HG02981 (cell line): ENCODE results near the gene SLC22A14.
"Not testable (repeated sequence)": the region's sequence is repeated elsewhere in the genome, so short reads cannot be mapped to it uniquely, and the experiment has no call there.

ENCODE experiments used
- ATAC-seq: cut with Tn5 transposase; IDR thresholded peaks from one replicate; pipeline ENCODE4 v1.9.1; 2021; ENCODE audit warnings: mild to moderate bottlenecking, moderate library complexity; ENCODE audit not compliant: unreplicated experiment

The SLC22A14 gene, protein sequence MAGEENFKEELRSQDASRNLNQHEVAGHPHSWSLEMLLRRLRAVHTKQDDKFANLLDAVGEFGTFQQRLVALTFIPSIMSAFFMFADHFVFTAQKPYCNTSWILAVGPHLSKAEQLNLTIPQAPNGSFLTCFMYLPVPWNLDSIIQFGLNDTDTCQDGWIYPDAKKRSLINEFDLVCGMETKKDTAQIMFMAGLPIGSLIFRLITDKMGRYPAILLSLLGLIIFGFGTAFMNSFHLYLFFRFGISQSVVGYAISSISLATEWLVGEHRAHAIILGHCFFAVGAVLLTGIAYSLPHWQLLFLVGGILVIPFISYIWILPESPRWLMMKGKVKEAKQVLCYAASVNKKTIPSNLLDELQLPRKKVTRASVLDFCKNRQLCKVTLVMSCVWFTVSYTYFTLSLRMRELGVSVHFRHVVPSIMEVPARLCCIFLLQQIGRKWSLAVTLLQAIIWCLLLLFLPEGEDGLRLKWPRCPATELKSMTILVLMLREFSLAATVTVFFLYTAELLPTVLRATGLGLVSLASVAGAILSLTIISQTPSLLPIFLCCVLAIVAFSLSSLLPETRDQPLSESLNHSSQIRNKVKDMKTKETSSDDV

DNA sequence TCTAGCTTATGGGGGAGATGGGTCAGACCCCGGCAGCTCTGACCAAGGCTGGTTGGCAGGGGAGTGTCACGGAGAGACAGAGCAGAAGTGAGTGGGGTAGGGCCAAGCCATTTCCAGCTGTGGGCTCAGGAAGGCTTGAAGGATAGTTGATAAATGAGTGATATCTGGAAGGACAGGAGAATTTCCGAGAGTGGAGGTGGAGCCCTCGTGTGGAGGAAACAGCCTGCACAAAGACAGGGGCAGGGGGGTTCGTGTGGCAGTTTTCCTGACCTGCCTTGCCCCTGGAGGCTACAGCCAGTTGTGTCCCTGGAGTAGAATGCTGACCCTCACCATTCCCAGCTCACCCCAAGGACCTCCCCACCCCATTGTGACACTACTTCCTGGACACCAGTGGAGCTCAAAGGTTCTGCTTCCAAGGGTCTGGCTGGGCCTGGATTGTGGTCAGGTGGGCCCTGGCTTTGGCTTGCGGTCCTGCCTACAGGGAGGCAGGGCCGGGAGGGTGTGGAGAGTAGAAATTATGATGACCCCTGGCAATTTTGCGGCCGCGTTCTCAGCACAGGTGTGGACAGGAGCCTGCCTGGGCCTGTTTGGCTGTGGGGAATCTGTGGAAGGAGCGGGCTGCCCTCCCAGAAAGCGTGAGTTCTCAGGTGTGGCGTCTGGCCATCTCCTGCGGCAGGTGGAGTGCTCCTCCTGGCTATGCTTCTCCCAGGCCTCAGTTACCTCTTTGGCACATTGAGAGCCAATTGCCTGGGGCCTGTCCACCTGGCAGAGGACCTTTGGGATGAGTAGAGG lies at the start of gene SLC22A14:
Gene SLC22A14, plus strand, starts transcription at position 400 of the 792 bp plus-strand sequence. CDS start 23,733 bp downstream, outside the sequence.
- no peak for ATAC-seq

GRCh38 chr3:38232701-38233100 lies 49.4 kb upstream of the SLC22A14 start:
- ATAC-seq: no peak

DNA sequence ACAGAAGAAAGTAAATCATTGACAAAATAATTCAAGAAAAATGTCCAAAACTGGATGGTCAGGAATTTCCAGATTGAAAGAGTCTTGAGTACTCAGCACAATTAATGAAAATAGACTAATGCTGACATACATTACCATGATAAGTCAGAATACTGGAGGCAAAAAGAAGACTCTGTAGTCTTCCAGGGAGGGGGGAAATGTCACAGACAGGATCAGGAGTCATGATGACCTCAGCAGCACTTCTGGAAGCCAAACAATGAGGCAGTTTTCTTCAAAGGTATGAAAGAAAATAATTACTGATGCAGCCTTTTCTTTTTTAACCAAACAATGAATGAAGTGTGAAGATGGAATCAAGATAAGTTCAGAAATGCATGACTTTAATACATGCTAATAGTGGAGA lies 46.6 kb upstream of the SLC22A14 start:
- no peak for ATAC-seq

GRCh38 chr3:38238416-38239008 lies 43.6 kb upstream of the SLC22A14 start:
- ATAC-seq: no peak

- not testable (repeated sequence) for ATAC-seq
These were observed 39.3 kb upstream of the SLC22A14 start for GRCh38 chr3:38242812-38243211.

GRCh38 chr3:38245930-38246329 lies 36.2 kb upstream of the SLC22A14 start:
- ATAC-seq: no peak

- ATAC-seq: no peak
These were observed 34.6 kb upstream of the SLC22A14 start for GRCh38 chr3:38247366-38248035.

DNA sequence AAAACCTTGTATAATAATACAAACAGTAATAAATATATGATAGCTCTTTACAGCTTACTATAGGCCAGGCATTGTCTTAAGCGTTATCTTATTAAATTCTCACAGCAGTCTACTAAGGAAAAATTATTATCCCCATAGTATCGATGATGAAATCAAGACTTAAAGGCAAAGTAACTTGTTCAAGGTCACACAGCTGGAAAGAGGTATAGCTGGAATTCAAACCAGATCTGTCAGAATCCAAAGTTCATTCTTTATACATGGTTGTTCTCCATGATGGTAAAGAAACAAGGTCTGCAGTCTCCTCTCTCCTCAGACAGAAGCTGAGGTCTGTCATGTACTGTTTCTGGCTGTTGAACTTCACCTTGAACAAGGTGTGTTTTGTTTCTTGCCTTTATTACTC lies 31.9 kb upstream of the SLC22A14 start:
- no peak for ATAC-seq

- ATAC-seq: no peak
These were observed 30.9 kb upstream of the SLC22A14 start for GRCh38 chr3:38251197-38251596.

GRCh38 chr3:38253704-38254103 lies 28.4 kb upstream of the SLC22A14 start:
- no peak for ATAC-seq

DNA sequence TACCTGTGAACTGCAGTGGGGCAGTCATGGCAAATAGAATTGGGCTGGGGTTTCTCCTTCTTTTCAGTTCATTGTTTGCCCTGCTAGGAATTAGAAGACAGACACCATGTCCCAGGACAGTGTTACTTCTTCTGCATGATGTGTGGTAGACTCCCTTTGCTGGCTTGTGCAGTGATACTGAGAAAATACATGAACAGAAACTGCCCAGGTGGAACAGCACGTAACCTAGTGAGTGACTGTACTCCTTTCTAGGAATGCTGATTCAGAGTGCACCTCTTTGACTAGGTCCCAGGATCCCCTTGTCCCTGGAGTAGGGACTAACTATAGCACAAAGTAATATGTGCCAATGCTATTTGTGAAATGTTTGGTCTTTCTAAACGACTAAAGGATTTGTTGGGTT lies 27.2 kb upstream of the SLC22A14 start:
- ATAC-seq: no peak

- ATAC-seq: no peak
These were observed 26.5 kb upstream of the SLC22A14 start for GRCh38 chr3:38255627-38256026.

GRCh38 chr3:38257583-38257982 lies 24.5 kb upstream of the SLC22A14 start:
- ATAC-seq: no peak

DNA sequence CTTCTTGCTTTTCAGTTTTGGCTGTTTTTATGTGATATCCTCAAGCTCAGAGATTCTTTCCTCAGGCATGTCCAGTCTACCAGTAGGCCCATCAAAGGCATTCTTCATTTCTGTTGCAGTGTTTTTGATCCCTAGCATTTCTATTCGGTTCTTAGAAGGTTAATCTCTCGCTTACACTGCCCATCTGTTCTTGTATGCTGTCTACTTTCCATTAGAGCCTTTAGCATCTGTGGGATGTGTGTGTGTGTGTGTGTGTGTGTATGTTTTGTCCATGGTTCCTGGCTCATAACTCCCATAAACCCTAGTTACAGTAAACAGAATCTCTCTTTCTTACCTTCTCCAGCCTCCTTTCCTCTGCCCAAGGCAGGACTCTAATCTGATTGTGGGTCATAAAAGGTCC lies 21.6 kb upstream of the SLC22A14 start:
- no peak for ATAC-seq

- ATAC-seq: no peak
These were observed 17.7 kb upstream of the SLC22A14 start for GRCh38 chr3:38264353-38264771.

DNA sequence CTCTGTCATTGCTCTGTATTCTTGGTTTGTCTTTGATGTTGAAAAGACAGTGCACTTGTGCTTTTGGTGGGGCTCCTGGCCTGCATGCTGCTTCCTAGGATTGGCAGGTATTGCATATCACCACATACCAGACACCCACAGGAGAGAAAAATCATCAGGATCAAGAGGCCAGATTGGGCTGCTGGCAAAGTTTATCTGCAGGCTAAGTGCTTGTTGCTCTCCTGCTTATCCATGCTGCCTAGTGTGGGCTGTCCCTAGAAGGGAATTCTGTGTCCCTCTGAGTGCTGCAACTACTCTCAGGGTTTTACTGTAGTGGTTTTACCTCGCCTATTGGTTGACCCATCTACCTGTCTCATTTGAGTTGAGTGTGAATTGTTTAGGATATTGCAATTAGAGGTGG lies 17.3 kb upstream of the SLC22A14 start:
- ATAC-seq: no peak

DNA sequence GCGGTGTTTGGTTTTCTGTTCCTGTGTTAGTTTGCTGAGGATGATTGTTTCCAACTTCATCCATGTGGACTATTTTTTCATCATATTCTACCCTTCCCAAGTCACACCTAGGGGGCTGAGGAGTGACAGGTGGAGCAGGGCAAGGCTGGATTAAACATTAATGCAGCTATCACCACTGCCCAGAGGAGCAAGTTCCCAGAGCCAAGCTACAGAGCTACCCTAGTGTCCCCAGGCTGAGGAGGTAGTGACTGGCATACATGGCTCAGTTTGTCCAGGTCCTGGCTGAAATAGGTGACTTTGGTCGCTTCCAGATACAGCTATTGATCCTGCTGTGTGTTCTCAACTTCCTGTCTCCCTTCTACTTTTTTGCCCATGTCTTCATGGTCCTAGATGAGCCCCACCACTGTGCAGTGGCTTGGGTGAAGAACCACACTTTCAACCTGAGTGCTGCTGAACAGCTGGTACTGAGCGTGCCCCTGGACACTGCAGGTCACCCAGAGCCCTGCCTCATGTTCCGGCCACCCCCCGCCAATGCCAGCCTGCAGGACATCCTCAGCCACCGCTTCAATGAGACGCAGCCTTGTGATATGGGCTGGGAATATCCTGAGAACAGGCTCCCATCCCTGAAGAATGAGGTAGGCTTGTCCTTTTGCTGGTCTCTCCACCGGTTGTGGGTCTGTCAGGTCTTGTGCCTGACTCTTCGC lies 16.3 kb upstream of the SLC22A14 start, which contains the start of gene SLC22A13:
Gene SLC22A13, plus strand, starts transcription at position 209 of the 704 bp plus-strand sequence. Its CDS starts 49 bp downstream, at position 258.
- ATAC-seq: no peak

GRCh38 chr3:38266810-38267209 lies 15.3 kb upstream of the SLC22A14 start:
- no peak for ATAC-seq

DNA sequence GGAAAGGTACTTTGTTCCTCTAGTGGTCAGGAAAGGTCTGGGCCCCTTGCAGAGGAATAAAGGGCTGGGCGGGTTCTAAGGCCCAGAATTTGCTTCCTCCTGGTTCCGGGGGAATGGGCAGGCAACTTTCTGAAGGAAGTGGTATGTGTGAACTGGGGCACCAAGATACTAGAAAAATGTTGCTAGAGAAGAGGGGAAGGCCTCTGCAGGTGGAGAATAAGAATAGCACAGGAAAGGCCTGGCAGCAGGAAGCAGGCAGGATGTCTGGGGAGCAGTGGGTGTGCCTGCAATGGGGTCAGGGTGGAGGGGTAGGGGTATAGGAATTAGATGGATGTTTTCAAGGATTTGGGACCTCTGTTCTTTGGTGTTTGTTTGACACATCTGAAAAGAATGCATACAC lies 14.4 kb upstream of the SLC22A14 start:
- no peak for ATAC-seq

- no peak for ATAC-seq
These were observed 14.0 kb upstream of the SLC22A14 start for GRCh38 chr3:38268087-38268486.
